Lung (tissue), 12 donors: ENCODE results near the gene PCGF1. TPM values are rescaled to one million over a fixed set of nuclear protein-coding genes. Genes with fewer than 3 reads are reported as not detected.

Experiments
- ATAC-seq: fragments of 200-7000 bp; cut with Tn5 transposase; one replicate; pipeline ENCODE4 v1.9.1; 2020; ENCODE audit warnings: moderate number of reproducible peaks; ENCODE audit not compliant: insufficient read depth, low FRiP score
- DNase-seq, 3 donors: peaks; one replicate each; pipeline ENCODE4 v3.0.0-alpha.2; 2013 to 2017
- H3K27ac ChIP-seq, 2 donors: one replicate each; pipeline ENCODE4 v1.5.1; 2013; ENCODE audit warnings: mild to moderate bottlenecking in 2 of 2, moderate library complexity in 2 of 2, control low read depth in 1 of 2, inconsistent platforms in 1 of 2, low read depth in 1 of 2, low read length in 1 of 2
- H3K27me3 ChIP-seq, 3 donors: one replicate each; pipeline ENCODE4 v1.5.1; 2013; ENCODE audit warnings: low read length in 2 of 3; ENCODE audit not compliant: control insufficient read depth in 3 of 3, insufficient read depth in 3 of 3
- H3K36me3 ChIP-seq, 4 donors: one replicate each; pipeline ENCODE4 v1.5.1; 2013; ENCODE audit warnings: low read length in 4 of 4, mild to moderate bottlenecking in 1 of 4, moderate library complexity in 1 of 4; ENCODE audit not compliant: control insufficient read depth in 4 of 4, insufficient read depth in 4 of 4
- H3K4me1 ChIP-seq, 5 donors: one replicate each; pipeline ENCODE4 v1.5.1; 2013; ENCODE audit warnings: low read length in 5 of 5, mild to moderate bottlenecking in 2 of 5, moderate library complexity in 1 of 5; ENCODE audit not compliant: control insufficient read depth in 5 of 5, insufficient read depth in 5 of 5
- H3K4me3 ChIP-seq: one replicate; pipeline ENCODE4 v1.5.1; 2013; ENCODE audit warnings: mild to moderate bottlenecking, control low read depth, moderate library complexity
- H3K9ac ChIP-seq, 2 donors: one replicate each; pipeline ENCODE4 v1.5.1; 2013; ENCODE audit warnings: low read length in 2 of 2, control low read depth in 1 of 2; ENCODE audit not compliant: insufficient read depth in 1 of 2
- H3K9me3 ChIP-seq, 4 donors: one replicate each; pipeline ENCODE4 v1.5.1; 2013; ENCODE audit warnings: low read length in 3 of 4, mild to moderate bottlenecking in 1 of 4, moderate library complexity in 1 of 4; ENCODE audit not compliant: control insufficient read depth in 4 of 4, insufficient read depth in 3 of 4
- CTCF ChIP-seq: IDR thresholded peaks from 2 replicates; pipeline ENCODE4 v1.5.1; 2012; ENCODE audit warnings: mild to moderate bottlenecking; ENCODE audit errors: control extremely low read depth, extremely low read depth
- WGBS, 2 donors: extraction: QIAGEN DNeasy Blood & Tissue Kit; methylation state at CpG; one replicate each; pipeline ENCODE4 v1.1.7; 2013; 5-methylcytosine and 5-hydroxymethylcytosine counted together
- polyA plus RNA-seq, 2 donors: library from polyadenylated mRNA; stranded (reverse); fragments of 200-250 nt; gene quantifications; one replicate each; pipeline ENCODE4 v1.2.1, GENCODE V29; 2013
- total RNA-seq, 2 donors: library from RNA; depleted of rRNA in 1 of 2; stranded (reverse); fragments of >200 nt in 1 of 2; gene quantifications; one replicate each; pipeline ENCODE4 v1.2.1, GENCODE V29; 2014 to 2021
- donor health status: control.
- donor health status: control.
- donor health status: Bipolar disorder and iron deficiency.
- donor health status: healthy.
- donor health status: DM: yes; HTN: yes; CAD: no.

Gene PCGF1
- total and polyA plus RNA-seq, 4 donors, result 16.7 to 47.8 (median 28.1) TPM

GRCh38 chr2:74531666-74532065, 24.2 kb upstream of the PCGF1 start:
- DNase-seq (no peak), ATAC-seq (no peak)
- 72 to 83% methylated on average over 7 of the region's 7 CpGs for WGBS, 2 donors
- H3K4me3 ChIP-seq, result no peak overlapping the region
- peaks cover 8 to 23% (median 11%) of the 10 kb centered on the region in 5 donors for H3K4me1 ChIP-seq
- H3K27me3 ChIP-seq, result no peaks in the 10 kb centered on the region
- peaks cover 10 to 37% (median 24%) of the 10 kb centered on the region in 4 donors for H3K36me3 ChIP-seq
- no peak overlapping the region for H3K27ac ChIP-seq
- H3K9ac ChIP-seq, result no peak overlapping the region
- TF ChIP-seq CTCF, result no peak
- no peaks in the 10 kb centered on the region for H3K9me3 ChIP-seq

GRCh38 chr2:74530239-74531187, 23.0 kb upstream of the PCGF1 start:
- H3K4me1 ChIP-seq, result peaks cover 8 to 23% (median 11%) of the 10 kb centered on the region in 5 donors
- no peak for ATAC-seq

GRCh38 chr2:74529357-74530238, 22.1 kb upstream of the PCGF1 start, which contains the start of the genes AUP1 and HTRA2:
TSS of gene AUP1 (minus strand) at chr2:74529706. CDS start at chr2:74529629, 77 bp downstream.
TSS of gene HTRA2 (plus strand) at chr2:74529933. CDS start at chr2:74530007, 74 bp downstream.
- TF ChIP-seq CTCF, result no peak
- H3K4me1 ChIP-seq, result peaks cover 8 to 23% (median 11%) of the 10 kb centered on the region in 5 donors
- DNase-seq (peak; percentile 99), ATAC-seq (peak; percentile 97)
- H3K4me3 ChIP-seq, result peak within 1 kb of the TSS; percentile 99
- H3K36me3 ChIP-seq, result peaks cover 14 to 44% (median 35%) of the 10 kb centered on the region in 4 donors
- H3K9ac ChIP-seq, result peak within 1 kb of the TSS; percentile 84 to 90
- H3K27me3 ChIP-seq, result no peaks in the 10 kb centered on the region
- H3K9me3 ChIP-seq, result no peaks in the 10 kb centered on the region
- WGBS, 2 donors, result 0% methylated on average over 72 to 87 of the region's 87 CpGs
- H3K27ac ChIP-seq, result peak within 1 kb of the TSS; percentile 87 to 97

More at GRCh38 chr2:74530239-74531187, 23.0 kb upstream of the PCGF1 start:
- Histone ChIP-seq H3K27ac (peak overlapping the region; percentile 67 to 81), H3K36me3 (peaks cover 14 to 44% (median 34%) of the 10 kb centered on the region in 4 donors), H3K27me3 (no peaks in the 10 kb centered on the region), H3K9me3 (no peaks in the 10 kb centered on the region), H3K9ac (peak overlapping the region in 1 of 2 donors; percentile 62), H3K4me3 (peak overlapping the region; percentile 69)
- DNase-seq, result peak; percentile 43 to 61 (median 56)
- WGBS, 2 donors, result 3 to 4% methylated on average over 50 to 54 of the region's 54 CpGs
- no peak for TF ChIP-seq CTCF
